Measurements from ENCODE around the gene ANO1. TPM values are rescaled to one million over a fixed set of nuclear protein-coding genes. Genes with fewer than 3 reads are reported as not detected.
A peak's percentile ranks its signal among the peaks of the same experiment; 100 is the strongest.

ANO1 gene
- total RNA-seq, 3 donors from 2014 or later, result 3.7 to 95.0 (median 53.7) TPM

- no peaks in the 10 kb centered on the region for H3K27me3 ChIP-seq
- H3K27ac ChIP-seq, result peak overlapping the region; percentile 83 to 92
- DNase-seq (ENCODE audit: low spot score in 2 of 2), result peak in 1 of 2 donors; percentile 73
- intact Hi-C loops (cut with DNase I; ENCODE audit: low total_unique reads), result loop anchor here (2.0 kb wide), 1 partner anchor 33 kb away; no protein-coding TSS in a partner anchor
- H3K9me3 ChIP-seq, result no peaks in the 10 kb centered on the region
- H3K36me3 ChIP-seq, result no peaks in the 10 kb centered on the region
- H3K4me1 ChIP-seq, result peaks cover 0 to 17% of the 10 kb centered on the region in 2 donors
- TF ChIP-seq CTCF (IDR thresholded peaks at IDR 0.05) (peak in 1 of 3 donors; percentile 43), POLR2AphosphoS5 (IDR thresholded peaks at IDR 0.05) (peak in 1 of 3 donors; percentile 44), POLR2A (IDR thresholded peaks at IDR 0.05) (no peak)
- H3K4me3 ChIP-seq, result peak overlapping the region in 1 of 3 donors; percentile 29
These were observed 10.4 kb upstream of the ANO1 start for GRCh38 chr11:70067591-70068341.

GRCh38 chr11:70068345-70068744 is 9.8 kb upstream of the ANO1 start:
- Histone ChIP-seq H3K27me3 (no peaks in the 10 kb centered on the region), H3K9me3 (no peaks in the 10 kb centered on the region), H3K4me1 (peaks cover 0 to 17% of the 10 kb centered on the region in 2 donors), H3K36me3 (no peaks in the 10 kb centered on the region), H3K4me3 (no peak overlapping the region), H3K27ac (peak overlapping the region; percentile 83 to 92)
- DNase-seq (ENCODE audit: low spot score in 2 of 2), result no peak
- TF ChIP-seq POLR2A (IDR thresholded peaks at IDR 0.05) (no peak), CTCF (IDR thresholded peaks at IDR 0.05) (no peak), POLR2AphosphoS5 (IDR thresholded peaks at IDR 0.05) (no peak)
- intact Hi-C loops (cut with DNase I; ENCODE audit: low total_unique reads), result loop anchor here (2.0 kb wide), 1 partner anchor 34 kb away; no protein-coding TSS in a partner anchor

DNA sequence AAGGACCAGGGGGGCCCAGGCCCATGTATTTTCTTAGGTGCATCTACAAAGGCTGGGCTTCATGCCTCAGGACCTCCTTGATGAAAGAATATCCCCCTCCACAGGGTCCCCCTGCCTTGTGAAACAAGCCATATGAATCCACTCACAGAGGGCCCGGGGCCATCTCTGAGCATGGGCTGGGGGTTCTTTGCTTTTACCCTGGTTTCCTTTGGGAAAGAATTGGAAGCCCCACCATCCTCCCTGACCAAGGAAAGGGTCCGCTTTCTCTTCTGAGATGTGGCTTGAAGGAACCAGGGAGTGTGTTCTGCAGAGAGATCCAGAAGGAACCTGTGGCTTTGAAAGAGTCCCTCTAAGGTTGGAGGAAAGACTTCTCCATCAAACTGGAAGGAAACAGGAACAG is 9.2 kb upstream of the ANO1 start:
- no peaks in the 10 kb centered on the region for H3K27me3 ChIP-seq

GRCh38 chr11:70070706-70071105 is 7.4 kb upstream of the ANO1 start:
- H3K4me3 ChIP-seq, result no peak overlapping the region
- intact Hi-C loops (cut with DNase I; ENCODE audit: low total_unique reads), result no loop called here
- no peaks in the 10 kb centered on the region for H3K27me3 ChIP-seq
- peak in 1 of 2 donors; percentile 16 for DNase-seq (ENCODE audit: low spot score in 2 of 2)
- peak overlapping the region in 1 of 2 donors; percentile 12 for H3K27ac ChIP-seq
- H3K9me3 ChIP-seq, result no peaks in the 10 kb centered on the region
- H3K4me1 ChIP-seq, result peaks cover 0 to 7% of the 10 kb centered on the region in 2 donors
- H3K36me3 ChIP-seq, result no peaks in the 10 kb centered on the region
- TF ChIP-seq POLR2AphosphoS5 (IDR thresholded peaks at IDR 0.05), result no peak

More for the DNA sequence above, 9.2 kb upstream of the ANO1 start:
- Histone ChIP-seq H3K36me3 (no peaks in the 10 kb centered on the region), H3K9me3 (no peaks in the 10 kb centered on the region), H3K27ac (peak overlapping the region; percentile 83 to 92), H3K4me1 (peaks cover 0 to 14% of the 10 kb centered on the region in 2 donors), H3K4me3 (no peak overlapping the region)
- intact Hi-C loops (cut with DNase I; ENCODE audit: low total_unique reads), result loop anchor here (2.0 kb wide), 1 partner anchor 34 kb away; no protein-coding TSS in a partner anchor
- TF ChIP-seq POLR2A (IDR thresholded peaks at IDR 0.05) (no peak), CTCF (IDR thresholded peaks at IDR 0.05) (no peak), POLR2AphosphoS5 (IDR thresholded peaks at IDR 0.05) (no peak)
- DNase-seq (ENCODE audit: low spot score in 2 of 2), result peak in 1 of 2 donors; percentile 11

GRCh38 chr11:70071996-70072395 is 6.1 kb upstream of the ANO1 start:
- H3K27ac ChIP-seq, result no peak overlapping the region
- no peaks in the 10 kb centered on the region for H3K27me3 ChIP-seq
- DNase-seq (ENCODE audit: low spot score in 2 of 2), result peak in 1 of 2 donors; percentile 40

More at GRCh38 chr11:70071996-70072395, 6.1 kb upstream of the ANO1 start:
- Histone ChIP-seq H3K36me3 (no peaks in the 10 kb centered on the region), H3K4me3 (no peak overlapping the region), H3K9me3 (no peaks in the 10 kb centered on the region), H3K4me1 (peaks cover 6 to 17% of the 10 kb centered on the region in 2 donors)
- intact Hi-C loops (cut with DNase I; ENCODE audit: low total_unique reads), result no loop called here
- no peak for TF ChIP-seq CTCF (IDR thresholded peaks at IDR 0.05)
- TF ChIP-seq POLR2AphosphoS5 (IDR thresholded peaks at IDR 0.05), result no peak
- no peak for TF ChIP-seq POLR2A (IDR thresholded peaks at IDR 0.05)

Data from breast epithelium (tissue), 4 donors.